ENCODE data around the gene U2AF1L4.
"Not testable (repeated sequence)": the region's sequence is repeated elsewhere in the genome, so short reads cannot be mapped to it uniquely, and the experiment has no call there.

U2AF1L4 gene

DNA sequence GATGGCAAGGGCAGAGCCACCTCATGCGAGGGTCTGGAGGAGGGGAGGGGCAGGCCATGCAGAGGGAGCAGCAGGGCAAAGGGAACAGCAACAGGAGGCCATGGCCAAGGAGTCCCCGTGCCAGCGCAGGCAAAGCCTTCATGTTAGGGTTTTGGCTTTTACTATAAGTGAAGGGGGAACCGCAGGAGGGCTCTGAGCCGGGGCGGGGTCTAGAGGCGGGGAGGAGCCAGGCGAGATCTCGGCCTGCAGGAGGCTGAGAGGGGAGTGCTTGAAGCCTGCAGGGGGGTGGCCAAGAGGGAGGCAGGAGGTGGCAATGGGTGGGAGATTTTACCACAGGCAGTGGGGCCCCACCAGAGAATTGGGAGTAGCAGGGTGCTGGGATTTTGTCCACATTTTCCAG is 36.4 kb upstream of the U2AF1L4 start:
- DNase-seq, result no peak

DNA sequence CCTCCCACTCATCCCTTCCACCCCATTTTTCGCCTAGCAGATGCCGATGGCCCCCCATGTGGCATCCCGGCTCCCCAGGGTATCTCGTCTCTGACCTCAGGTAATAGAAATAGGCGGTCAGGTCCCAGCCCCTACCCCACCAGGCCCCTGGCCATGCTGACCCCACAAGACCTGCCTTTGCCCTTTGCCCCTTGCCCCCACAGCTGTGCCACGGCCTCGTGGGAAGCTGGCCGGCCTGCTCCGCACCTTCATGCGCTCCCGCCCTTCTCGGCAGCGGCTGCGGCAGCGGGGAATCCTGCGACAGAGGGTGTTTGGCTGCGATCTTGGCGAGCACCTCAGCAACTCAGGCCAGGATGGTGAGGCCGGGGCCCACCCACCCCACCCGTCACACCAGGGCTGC is 35.5 kb upstream of the U2AF1L4 start:
- DNase-seq, result no peak

DNA sequence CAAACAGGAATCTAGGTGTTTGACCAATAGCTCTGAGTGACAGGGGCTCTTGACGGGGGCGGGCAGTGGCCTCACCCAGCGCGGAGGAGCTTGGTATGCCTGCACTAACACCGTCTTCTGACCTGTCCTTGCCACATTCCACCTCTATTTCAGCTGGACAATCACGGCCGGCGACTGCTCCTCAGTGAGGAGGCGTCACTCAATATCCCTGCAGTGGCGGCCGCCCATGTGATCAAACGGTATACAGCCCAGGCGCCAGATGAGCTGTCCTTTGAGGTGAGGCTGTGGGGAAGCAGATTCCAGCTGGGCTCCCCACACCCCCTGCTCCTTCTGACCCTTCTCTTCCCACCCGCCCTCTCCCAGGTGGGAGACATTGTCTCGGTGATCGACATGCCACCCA is 34.8 kb upstream of the U2AF1L4 start:
- no peak for DNase-seq

DNA sequence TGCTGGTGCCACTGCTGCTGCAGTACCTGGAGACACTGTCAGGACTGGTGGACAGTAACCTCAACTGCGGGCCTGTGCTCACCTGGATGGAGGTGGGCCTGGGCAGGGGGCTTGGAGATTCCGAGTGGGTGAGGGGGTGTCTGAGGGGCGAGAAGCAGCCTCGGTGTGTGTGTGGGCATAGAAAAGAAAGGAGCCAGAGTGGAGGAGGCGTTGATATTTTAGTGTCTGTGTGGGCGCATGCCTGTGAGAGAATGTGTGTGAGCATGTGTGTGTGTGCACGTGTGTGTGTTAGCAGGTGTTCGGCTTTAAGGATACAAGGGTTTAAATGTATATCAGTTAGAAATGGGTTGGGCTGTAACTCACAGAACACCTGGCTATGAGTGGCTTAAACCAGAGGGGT is 33.8 kb upstream of the U2AF1L4 start:
- no peak for DNase-seq

DNA sequence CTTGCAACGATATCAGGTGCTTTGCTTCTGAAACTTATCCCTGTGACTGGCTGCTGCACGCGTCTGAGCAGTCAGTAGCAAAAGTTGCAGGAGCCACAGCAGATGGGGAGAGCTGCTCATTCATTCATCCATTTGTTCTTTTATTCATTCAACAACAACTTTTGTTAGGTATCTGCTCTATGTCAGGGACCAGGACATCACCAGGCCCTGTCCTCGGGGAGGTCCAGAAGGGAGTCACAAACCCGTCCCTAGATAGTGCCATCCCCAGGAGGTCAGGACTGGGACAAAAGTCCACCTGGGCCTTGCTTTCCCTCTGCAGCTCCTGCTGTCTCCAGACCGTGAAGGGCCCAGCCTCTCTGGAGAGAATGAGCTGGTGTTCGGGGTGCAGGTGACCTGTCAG is 32.7 kb upstream of the U2AF1L4 start:
- no peak for DNase-seq

DNA sequence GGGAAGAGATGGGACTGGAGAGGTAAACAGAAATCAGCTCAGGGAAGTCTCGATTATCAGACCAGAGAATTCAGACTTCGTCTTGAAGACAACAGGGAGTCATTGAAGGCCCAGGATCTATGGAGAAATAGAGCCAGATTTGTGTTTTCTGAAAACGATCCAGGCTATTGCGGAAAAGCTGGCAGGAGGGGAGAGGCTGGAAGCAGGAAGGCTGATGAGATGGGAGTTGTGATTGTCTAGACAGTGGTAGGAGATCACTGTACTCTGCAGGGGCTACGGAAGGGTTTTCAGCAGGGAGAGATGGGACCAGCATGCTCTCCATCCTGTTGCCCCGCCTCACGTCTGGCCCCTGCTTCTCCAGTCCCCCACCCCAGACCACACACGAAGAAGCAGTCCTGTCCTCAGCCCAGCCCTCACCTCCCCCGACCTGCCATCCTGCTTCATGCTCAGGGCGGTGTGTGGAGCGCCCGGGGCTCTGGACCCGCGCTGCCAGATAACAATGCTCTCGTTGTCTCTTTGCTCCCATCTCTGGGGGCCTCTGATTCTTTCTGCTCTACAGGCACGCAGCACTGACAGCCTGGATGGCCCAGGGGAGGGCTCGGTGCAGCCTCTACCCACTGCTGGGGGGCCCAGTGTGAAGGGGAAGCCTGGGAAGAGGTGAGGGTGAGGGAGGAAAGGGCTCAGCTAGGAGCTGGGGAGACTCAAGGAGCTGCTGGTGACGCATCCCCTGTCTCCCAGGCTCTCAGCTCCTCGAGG is 32.0 kb upstream of the U2AF1L4 start:
- no peak for DNase-seq

DNA sequence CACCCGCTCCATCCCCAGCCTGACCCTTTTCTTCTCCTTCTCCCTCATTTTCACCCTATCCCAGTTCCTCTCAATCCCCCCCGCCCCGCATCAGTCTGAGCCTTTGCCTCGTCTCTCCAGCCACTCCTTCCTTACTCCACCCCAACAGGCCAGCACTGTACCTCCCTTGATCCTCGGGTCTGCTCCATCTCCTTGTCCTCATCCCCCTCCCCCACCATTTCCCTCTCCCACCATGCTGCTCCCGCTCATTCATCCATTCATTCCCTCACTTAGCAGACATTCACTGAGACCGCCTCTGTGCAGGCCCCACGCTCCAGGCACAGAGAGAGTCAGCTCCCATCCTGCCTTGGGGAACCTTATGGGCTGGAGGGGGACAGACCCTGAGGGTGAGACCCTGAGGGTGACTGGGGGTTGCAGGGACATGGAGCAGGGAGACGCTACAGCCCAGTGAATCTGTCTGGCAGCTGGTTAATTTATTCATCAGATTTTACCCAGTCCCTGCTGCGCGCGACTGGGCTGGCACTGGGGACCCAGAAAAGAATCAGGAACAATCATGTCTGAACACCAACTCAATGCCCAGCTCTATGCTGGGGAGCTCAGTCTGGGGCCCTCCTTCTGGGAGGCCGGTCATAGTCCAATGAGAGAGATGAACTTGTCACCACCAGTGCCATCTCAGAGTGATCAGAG is 31.0 kb upstream of the U2AF1L4 start:
- no peak for DNase-seq

DNA sequence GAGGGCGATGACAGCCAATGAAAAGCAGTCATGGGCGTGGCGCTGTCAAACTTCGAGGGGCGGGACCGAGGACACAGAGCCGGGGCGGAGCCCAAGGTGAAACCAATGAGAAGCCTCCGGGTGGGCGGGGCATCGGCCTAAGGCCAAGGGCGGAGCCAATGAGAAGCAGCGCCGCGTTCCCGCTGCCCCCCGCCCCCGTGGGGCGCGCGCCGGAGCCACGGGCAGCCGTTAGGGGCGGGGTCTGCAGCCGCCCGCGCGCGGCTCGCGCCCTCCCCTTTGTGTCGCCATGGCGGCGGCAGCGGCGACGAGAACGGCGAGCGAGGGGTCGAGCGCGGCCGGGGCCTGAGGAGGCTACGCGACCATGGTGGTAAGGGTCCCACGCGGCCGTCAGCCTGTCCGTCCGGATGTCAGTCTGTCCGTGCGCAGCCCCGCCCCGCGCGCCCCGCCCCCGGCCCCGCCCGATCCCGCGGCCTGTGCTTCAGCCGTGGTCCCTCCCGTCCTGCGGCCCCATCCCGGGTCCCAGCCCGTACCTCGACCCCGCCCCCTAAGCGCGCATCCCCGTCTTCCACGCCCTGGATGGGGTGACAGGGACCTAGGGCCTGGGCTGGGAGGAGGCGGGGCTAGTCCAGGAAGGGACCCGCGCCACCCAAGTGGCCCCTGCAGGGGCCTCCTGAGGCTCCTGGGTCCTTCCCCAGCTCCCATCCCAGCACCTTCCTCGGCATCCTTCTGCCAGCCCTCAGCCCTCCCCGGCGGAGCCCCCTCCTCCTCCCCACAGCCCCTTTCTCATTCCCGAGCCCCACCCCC is 30.3 kb upstream of the U2AF1L4 start, which contains the start of gene ARHGAP33:
TSS of gene ARHGAP33 (plus strand) at position 267 of the 804 bp plus-strand sequence. CDS start at position 362, 95 bp downstream.
- DNase-seq, result peak; percentile 86

DNA sequence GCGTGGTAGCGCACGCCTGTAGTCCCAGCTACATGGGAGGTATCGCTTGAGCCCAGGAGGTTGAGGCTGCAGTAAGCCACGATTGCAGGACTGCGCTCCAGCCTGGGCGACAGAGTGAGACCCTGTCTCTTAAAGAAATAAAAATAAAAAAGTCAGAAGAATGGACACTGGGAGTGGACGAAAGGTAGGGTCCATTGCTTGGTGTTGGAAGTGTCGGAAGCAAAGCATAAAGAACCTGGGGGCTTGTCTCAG is 29.8 kb upstream of the U2AF1L4 start:
- no peak for DNase-seq

DNA sequence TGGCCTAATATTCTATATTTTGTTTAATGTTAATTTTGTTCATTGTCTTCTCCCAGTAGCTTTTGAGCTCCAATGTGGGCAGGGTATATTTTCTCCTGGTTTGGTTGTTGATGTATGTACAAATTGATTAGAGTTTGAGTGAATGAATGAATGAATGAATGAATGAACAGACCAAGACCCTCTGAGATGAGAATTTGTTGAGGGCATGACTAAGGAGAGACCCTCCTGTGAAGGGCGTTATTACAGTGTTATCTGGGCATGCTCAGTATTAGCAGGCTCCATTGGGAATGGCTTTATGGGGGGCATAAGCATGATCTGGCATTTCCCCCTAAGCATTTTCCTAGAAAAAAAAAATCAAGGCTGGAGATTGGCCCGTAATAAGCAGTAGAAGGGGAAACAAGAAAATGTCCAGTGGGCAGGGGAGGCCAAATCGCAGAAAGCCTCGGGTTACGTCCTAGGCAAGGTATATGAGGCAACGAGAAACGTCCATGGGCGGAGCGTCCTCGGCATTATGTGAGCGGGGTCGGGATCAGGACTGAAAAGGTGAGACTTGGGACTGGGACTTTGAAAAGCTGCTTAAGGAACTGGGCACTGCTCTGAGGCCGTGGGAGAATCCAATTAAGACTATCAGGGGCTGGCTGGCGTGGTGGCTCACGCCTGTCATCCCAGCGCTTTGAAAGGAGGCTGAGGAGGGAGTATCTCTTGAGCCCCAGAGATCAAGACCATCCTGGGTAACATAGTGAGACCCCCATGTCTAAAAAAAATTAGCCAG is 29.2 kb upstream of the U2AF1L4 start:
- no peak for DNase-seq

DNA sequence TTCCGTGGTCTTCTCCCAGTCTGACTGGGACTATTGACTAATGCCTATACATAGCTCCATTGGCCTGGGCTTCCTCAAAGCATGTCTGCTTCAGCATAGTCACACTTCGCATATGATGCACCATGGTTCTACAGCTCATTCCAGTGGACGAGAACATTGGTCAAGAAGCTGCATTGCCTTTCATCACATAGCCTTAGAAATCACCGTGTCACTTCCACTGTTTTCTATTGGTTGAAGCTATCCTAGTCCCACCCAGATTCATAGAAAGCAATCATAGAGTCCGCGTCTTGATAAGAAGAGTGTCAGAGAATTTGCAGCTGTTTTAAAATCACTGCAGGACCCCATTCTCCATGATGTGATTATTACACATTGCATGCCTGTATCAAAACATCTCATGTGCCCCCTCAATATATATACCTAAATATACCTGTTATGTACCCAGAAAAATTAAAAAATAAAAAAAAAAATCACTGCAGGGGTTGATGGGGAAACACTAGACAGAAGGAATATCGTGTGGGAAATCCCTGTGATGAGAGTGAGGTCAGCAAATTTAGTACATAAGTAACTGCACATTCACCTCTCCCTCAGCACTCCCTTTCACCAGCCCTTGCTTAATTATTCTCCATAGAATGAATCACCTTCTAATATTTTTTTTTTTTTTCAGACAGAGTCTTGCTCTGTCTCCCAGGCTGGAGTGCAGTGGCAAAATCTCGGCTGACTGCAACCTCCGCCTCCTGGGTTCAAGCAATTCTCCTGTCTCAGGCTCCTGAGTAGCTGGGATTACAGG is 28.0 kb upstream of the U2AF1L4 start:
- DNase-seq, result no peak

DNA sequence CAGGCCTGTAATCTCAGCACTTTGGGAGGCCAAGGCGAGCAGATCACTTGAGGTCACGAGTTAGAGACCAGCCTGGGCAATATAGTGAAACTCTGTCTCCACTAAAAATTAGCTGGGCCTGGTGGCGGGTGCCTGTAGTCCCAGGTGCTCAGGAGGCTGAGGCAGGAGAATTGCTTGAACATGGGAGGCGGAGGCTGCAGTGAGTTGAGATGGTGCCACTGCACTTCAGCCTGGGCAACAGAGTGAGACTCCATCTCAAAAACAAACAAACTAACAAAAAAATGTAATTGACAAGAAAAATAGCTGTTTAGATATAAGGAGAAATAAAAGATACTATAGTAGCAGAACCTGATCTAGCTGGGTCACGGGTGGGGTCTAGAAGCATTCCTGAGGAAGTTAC is 27.1 kb upstream of the U2AF1L4 start:
- not testable (repeated sequence) for DNase-seq

DNA sequence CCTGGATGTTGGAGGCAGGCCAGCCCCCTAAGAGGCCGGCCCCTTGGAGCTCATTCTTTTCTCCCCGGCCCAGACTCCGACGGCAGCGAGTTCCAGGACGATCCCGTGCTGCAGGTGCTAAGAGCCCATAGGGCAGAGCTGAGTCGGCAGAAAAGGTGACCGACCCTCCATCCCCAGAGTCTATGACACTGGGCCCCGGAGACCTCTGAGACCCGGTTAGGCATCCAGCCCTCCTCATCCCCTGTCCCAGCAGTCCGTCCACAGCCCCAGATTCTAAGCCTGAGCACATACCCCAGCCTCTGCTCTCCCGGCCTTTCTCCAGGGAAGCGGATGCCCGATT is 22.8 kb upstream of the U2AF1L4 start:
- DNase-seq, result peak; percentile 36

DNA sequence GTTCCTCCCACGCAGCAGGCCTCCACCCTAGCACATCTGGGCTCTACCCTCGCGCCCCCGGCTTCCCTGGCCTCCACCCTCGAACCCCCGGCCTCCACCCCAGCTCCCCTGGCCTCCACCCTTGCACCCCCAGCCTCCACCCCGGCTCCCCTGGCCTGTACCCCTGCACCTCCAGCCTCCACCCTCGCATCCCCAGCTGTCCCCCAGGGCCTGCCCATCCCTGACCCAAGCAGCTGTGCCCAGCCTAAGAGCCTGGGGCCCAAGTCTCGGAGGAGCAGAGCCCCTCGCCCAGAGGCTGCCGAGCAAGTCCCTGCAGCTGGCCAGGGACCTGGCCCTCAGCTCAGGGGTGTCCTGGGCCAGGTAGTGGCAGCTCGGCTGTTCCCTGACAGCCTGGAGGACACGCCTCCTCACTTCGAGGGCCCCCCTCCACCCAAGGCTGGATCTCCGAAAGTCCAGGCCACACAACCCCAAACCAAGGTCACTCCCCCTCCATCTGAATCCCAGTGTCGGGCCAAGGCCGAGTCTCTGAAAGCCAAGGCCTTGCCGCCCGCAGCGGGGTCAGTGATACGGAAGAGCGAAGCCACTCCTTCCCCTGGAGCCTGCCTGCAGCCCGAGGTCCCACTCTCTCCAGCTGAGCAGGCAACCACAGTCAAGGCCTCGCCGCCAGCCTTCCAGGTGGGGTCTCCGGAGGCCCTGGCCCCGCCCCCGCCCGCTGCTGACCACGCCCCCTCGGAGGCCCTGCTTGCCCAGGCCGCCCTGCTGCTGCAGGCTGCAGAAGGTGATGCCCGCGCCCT is 22.3 kb upstream of the U2AF1L4 start:
- DNase-seq, result peak; percentile 55

DNA sequence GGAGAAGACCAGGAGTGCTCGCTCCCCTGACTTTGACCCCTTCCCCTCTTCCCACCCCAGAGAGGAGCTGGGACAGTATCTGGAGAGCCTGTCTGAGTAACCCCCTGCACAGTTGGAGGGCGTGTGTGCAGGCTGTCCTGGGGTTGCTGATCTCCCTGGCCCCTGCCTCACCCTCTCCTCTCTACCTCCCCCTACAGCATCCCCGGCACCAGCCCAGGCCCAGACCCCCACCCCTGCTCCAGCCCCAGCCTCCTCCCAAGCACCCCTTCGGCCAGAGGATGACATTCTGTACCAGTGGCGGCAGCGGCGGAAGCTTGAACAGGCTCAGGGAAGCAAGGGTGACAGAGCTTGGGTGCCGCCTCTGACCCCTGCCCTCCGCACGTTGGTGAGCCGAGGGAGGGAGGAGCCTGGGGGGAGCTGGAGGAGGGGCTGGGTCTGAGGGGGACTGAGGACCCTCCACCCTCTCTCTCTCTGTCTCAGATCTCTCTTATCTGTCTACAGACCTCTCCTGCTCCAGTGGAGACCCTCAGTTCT is 21.4 kb upstream of the U2AF1L4 start:
- no peak for DNase-seq

DNA sequence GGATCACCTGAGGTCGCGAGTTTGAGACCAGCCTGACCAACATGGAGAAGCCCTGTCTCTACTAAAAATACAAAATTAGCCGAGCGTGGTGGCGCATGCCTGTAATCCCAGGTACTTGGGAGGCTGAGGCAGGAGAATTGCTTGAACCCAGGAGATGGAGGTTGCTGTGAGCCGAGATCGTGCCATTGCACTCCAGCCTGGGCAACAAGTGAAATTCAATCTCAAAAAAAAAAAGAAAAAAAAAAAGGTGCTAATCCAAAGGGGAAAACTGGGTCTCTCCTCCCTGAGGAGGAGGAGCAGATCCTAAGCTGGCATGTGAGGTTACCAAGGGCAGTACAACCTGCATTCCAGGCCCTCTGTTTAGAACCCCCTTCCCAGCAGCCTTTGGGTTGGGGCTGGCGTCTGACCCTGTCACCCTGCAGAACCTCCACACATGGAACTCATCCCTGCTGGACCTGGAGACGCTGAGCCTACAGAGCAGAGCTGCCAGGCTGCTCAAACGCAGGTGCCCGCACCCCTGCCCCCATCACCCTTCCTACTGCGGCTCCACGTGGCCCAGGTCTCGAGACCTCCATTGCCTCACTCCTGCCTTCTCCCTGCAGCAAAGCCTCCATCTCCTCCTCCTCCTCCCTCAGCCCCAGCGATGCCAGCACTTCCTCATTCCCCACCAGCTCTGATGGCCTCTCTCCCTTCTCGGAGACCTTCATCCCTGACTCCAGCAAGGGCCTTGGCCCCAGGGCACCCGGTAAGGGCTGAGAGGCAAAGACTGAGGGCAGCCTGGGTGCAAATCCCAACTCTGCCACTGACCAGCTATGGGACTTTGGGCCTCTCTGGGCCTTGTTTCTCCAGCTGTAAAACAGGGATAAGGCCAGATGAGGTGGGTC is 19.5 kb upstream of the U2AF1L4 start:
- no peak for DNase-seq

DNA sequence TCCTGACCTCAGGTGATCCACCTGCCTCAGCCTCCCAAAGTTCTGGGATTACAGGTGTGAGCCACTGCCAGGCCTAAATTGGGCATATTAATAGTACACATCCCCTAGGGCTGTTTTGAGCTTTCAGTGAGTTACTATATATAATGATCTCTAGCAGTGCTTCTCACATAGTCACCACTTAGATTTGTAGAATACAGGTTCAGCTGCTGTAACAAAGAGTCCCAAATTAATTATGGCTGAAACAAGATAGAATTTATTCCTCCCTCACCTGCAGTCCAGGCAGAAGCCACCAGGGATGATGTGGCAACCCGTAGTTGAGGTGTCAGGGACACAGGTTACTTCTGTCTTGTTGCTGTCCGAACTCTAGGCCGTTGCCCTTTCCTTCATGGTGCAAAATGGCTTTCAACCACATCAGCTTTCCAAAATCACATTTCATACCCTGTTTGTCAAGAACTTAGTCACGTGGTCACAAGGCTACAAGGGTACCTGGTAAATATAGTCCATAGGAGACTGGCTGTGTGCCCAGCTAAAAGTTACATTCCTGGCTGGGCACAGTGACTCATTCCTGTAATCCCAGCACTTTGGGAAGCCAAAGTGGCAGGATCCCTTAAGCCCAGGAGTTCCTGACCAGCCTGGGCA is 15.6 kb upstream of the U2AF1L4 start:
- DNase-seq, result no peak

DNA sequence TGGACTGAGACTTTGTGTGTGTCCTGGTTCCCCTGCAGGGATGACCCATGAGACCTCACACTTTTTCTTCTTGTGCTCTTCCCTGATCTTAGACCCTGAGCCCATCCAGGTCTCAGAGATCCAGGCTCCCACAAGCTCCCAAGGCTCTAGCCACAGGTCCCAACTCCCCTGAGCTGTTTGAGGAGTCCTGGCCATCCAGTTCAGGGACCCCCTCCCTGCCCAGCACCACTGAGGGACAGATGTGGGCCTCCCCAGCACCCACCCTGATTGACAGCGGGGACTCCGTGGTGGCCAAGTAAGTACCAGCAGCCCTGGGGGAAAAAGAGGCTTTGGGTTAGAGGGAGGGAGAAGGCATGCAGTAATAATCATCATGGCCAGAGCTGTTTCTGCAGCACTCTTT is 14.5 kb upstream of the U2AF1L4 start:
- DNase-seq, result no peak
